Activated naive CD8-positive, alpha-beta T cell (primary cell): Measurements from ENCODE around the gene UHRF1.

Experiments
- H3K27ac Mint-ChIP-seq: one replicate; pipeline ENCODE4 v1.8.0; 2021; ENCODE audit warnings: mixed read lengths
- H3K27me3 Mint-ChIP-seq: one replicate; pipeline ENCODE4 v1.8.0; 2021; ENCODE audit warnings: mixed read lengths
- H3K36me3 Mint-ChIP-seq: one replicate; pipeline ENCODE4 v1.8.0; 2021; ENCODE audit warnings: mixed read lengths
- H3K4me1 Mint-ChIP-seq: one replicate; pipeline ENCODE4 v1.8.0; 2021; ENCODE audit warnings: low read depth, mixed read lengths
- H3K4me3 Mint-ChIP-seq: one replicate; pipeline ENCODE4 v1.8.0; 2021; ENCODE audit warnings: mild to moderate bottlenecking, mixed read lengths
- H3K9me3 Mint-ChIP-seq: one replicate; pipeline ENCODE4 v1.8.0; 2021; ENCODE audit warnings: low read depth, mixed read lengths

UHRF1 gene

DNA sequence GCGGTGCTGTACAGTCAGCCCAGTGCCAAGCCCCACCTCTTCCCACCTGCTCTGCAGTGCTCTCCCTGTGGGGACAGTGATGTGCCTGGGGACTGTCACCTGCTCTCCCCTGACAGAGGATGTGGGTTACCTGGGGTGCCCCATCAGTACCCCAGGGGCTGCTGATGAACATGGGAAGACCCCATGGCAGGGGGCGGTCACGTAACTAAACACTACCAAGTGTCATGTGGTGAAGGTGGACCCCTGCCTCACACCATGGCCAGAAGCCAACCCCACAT, 72.3 kb downstream of the UHRF1 start:
- Mint-ChIP-seq H3K4me3 (no peak overlapping the region), H3K27me3 (no peaks in the 10 kb centered on the region), H3K27ac (no peak overlapping the region), H3K36me3 (no peaks in the 10 kb centered on the region), H3K9me3 (no peaks in the 10 kb centered on the region), H3K4me1 (peaks cover 14% of the 10 kb centered on the region)

DNA sequence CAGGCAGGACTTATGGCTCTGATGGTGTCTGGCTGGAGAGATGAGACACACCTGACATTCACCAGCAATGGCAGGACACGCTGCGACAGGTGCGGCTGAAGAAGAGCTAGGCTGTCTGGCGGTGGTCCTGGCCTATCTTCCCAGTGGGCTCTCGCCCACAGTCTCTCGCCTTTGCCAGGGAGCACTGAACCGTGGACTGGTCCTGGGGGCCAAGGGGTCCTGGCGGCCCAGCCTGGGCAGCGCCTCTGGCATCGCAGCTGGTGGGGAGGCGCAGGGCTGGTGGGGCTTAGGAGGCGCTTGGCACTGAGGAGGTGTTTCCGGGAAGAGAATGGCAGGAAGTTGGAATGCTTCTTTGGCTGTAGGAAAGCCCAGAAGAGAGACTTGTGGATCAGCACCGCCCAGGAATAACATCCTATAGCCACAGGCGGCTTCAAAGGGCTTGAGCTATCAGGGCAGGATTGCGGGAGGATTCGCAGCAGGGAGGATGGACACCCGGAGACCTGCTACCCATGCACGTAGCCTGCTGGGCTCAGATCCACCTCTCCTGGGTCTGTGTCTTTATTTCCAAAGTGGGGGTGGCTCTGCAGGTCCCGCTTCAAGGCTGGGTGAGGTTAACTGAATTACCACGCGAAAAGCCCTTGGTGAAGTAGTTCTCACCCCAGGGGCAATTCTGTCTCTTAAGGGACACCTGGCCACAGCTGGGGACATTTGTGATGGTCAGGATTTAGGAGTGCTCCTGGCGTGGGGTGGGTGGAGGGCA, 74.2 kb downstream of the UHRF1 start:
- Mint-ChIP-seq H3K4me1 (peaks cover 16% of the 10 kb centered on the region), H3K36me3 (no peaks in the 10 kb centered on the region)

DNA sequence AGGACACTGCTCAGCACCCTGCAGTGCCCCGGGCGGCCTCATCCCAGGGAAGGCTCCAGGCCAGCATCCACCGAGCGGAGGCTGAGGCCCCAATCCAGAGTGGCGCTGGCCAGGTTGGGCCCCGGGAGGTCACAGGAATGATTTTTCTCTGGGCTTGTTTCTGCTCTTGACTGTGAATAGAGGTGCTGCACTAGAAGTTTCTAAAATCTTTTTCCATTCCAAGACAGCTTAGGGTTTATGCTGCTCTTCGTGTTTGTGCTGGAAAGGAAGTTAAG, 74.7 kb downstream of the UHRF1 start:
- peaks cover 16% of the 10 kb centered on the region for H3K4me1 Mint-ChIP-seq
- no peaks in the 10 kb centered on the region for H3K36me3 Mint-ChIP-seq
- no peaks in the 10 kb centered on the region for H3K9me3 Mint-ChIP-seq
- H3K4me3 Mint-ChIP-seq: no peak overlapping the region
- H3K27me3 Mint-ChIP-seq: no peaks in the 10 kb centered on the region
- H3K27ac Mint-ChIP-seq: no peak overlapping the region

More for the DNA sequence above, 74.2 kb downstream of the UHRF1 start:
- Mint-ChIP-seq H3K27ac (no peak overlapping the region), H3K9me3 (no peaks in the 10 kb centered on the region), H3K27me3 (no peaks in the 10 kb centered on the region), H3K4me3 (no peak overlapping the region)

DNA sequence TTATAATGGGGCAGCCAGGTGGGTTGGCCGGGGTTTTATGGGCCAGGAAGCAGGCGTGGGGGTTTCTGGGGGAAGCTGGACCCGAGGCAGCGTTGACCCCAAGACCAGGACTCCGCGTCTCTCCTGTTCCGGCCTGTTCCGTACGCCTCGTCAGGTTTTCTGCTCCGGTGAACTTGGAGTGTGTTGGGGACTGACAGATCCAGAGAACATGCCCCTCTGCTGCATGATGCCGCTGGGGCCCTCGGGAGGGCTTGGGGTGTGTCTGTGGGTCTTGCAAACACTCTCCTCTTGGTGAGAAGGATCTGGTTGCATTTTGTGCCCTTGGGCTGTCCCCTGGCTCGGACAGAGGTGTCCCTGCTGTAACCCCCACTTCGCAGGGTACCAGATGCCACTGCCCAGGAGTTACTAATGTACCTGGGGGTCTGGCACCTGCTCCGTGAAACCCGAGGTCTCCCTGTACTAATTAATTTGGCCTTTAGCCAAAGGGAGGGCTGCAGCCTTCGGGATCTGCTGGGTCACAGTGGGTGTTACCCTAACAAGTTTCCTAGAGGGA, 75.2 kb downstream of the UHRF1 start:
- no peaks in the 10 kb centered on the region for H3K36me3 Mint-ChIP-seq
- H3K4me3 Mint-ChIP-seq: no peak overlapping the region
- no peaks in the 10 kb centered on the region for H3K27me3 Mint-ChIP-seq
- peaks cover 12% of the 10 kb centered on the region for H3K4me1 Mint-ChIP-seq
- H3K9me3 Mint-ChIP-seq: no peaks in the 10 kb centered on the region
- no peak overlapping the region for H3K27ac Mint-ChIP-seq

DNA sequence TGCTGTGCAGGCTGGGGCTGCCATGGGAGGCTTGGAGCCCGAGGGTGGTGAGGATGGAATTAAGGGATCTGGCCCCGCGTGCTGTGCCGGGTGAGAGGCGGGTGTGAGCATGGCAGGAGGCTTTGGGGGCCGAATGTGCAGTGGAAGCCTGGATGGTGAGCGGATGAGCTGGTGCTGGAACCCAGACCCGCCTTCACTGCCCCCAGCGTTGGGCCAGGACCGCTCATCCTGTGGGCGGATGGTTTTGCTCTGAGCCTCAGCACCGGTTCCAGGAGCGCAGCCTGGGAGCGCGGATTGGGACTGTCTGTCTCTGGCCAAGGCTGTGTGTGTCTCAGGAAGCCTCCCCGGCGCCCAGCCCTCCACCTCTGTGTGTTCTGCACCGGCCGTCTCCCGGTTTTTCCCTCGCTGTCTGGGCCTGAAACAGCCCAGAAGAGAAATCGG, 76.3 kb downstream of the UHRF1 start:
- Mint-ChIP-seq H3K4me3 (no peak overlapping the region), H3K36me3 (no peaks in the 10 kb centered on the region), H3K4me1 (peaks cover 13% of the 10 kb centered on the region), H3K27ac (no peak overlapping the region), H3K27me3 (no peaks in the 10 kb centered on the region), H3K9me3 (no peaks in the 10 kb centered on the region)

DNA sequence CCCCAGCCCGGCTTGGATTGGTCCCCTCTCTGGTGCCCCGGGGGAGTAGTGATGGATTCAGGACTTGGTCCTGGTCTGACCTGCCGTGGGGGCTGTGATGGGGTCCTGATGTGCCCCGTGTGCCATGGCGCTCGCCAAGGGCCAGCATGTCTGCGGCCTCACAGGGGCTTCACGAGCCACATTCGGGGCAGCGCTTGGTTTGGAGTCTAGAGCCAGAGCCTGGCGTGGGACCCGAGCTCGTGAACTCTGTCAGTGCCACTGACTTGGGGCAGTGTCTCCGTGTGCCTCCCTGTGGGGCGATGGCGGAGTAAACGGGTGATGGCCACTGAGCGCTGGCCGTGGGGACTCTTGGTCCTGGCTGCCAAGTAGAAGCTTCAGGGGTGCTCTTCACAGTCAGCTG, 76.8 kb downstream of the UHRF1 start:
- Mint-ChIP-seq H3K9me3 (no peaks in the 10 kb centered on the region), H3K27me3 (no peaks in the 10 kb centered on the region), H3K4me1 (peaks cover 12% of the 10 kb centered on the region), H3K4me3 (no peak overlapping the region), H3K36me3 (no peaks in the 10 kb centered on the region), H3K27ac (no peak overlapping the region)

DNA sequence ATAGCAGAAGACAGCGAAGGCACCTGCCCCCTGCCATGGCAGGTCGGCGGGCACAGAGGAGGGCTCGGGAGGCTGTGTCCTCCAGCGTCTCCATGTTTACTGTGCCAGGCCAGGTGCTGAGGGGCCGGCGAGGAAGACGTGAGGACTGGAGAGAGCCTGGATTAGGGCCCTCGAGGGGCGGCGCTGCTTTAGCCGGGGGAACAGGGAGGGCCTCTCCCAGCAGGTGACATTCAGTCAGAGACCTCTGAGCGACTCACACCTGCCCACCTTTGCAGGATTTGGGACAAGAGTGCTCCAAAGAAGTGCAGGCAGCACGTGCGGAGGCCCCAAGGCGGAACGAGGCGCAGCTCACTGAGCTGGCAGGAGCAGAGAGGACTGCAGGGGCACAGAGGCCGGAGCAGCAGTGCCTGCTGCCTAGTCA, 77.2 kb downstream of the UHRF1 start:
- Mint-ChIP-seq H3K4me1 (peaks cover 12% of the 10 kb centered on the region), H3K4me3 (no peak overlapping the region), H3K9me3 (no peaks in the 10 kb centered on the region), H3K27ac (no peak overlapping the region), H3K27me3 (no peaks in the 10 kb centered on the region), H3K36me3 (no peaks in the 10 kb centered on the region)

DNA sequence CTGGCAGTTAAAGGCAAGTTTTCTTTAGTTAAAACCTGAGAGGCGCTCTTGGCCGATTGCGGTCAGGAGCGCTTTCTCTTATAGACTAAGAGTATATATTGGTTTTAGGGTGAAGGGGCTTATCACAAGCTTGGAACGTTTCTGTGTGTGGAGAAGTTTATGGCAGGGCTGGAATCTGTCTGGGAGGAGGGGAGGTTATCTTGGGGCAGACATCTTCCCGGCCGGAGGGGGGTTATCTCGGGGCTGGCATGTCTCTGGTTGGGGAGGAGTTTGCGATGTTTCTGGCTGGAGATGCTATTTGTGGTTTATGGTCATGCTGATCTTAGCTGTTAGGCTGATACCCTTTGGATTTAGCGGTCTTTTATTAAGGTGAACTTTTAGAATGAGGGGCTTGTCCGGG, 78.0 kb downstream of the UHRF1 start:
- peaks cover 2% of the 10 kb centered on the region for H3K36me3 Mint-ChIP-seq
- H3K9me3 Mint-ChIP-seq: no peaks in the 10 kb centered on the region
- no peak overlapping the region for H3K27ac Mint-ChIP-seq
- peaks cover 13% of the 10 kb centered on the region for H3K4me1 Mint-ChIP-seq
- H3K27me3 Mint-ChIP-seq: no peaks in the 10 kb centered on the region
- no peak overlapping the region for H3K4me3 Mint-ChIP-seq

DNA sequence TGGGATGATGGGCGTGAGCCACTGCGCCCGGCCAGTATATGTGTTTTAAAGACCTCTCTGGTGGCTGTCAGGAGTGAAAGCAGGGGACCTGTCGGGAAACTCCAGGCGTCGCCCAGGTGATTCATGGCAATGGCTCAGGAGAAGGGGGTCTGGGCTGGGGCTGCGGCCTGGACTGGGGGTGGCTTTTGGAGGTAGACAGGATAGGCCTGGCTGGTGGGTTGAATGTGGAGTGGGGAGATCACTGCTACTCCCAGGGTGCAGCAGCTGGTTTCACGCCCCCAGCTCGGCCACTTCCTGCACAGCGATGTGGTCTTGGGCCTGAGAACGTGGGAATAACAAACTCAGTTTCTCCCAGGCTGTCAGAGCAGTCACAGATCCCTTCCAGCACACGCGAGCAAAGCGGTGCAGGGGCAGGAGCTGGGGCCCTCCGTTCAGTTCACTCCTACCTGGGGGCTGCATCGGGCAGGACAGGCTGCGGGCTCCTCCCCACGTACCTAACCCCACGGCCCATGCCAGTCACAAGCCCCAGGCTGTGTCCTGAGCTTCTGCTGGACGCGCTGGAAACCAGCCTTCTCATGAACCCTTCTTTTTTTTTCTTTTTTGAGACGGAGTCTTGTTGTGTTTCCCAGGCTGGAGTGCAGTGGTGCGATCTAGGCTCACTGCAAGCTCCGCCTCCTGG, 78.5 kb downstream of the UHRF1 start:
- no peak overlapping the region for H3K27ac Mint-ChIP-seq
- no peaks in the 10 kb centered on the region for H3K27me3 Mint-ChIP-seq
- H3K36me3 Mint-ChIP-seq: peaks cover 5% of the 10 kb centered on the region
- peaks cover 15% of the 10 kb centered on the region for H3K4me1 Mint-ChIP-seq
- no peak overlapping the region for H3K4me3 Mint-ChIP-seq
- H3K9me3 Mint-ChIP-seq: peaks cover 3% of the 10 kb centered on the region

DNA sequence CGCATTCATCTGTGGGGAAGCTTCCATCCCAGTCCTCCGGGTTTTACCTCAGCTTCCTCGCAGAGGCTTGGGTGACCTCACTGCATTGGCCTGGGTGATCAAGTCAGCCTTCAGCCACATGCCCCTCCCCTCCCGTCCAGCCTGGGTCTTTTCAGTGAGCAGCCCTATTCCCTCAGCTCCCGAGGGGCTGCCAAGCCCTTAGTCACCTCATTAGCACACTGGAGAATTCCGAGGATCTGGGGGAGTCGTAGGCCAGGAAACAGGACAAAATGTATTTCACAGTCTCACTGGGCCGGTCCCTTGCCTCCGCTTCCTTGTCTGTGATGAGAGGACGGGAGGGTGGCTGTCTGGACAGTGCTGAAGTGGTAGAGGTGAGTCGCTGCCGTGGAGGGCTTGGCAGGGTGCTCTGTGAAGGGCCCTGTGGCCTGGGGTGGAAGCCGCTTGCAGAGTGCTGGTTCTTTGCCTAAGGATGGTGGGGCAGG, 79.5 kb downstream of the UHRF1 start:
- H3K27ac Mint-ChIP-seq: no peak overlapping the region
- no peak overlapping the region for H3K4me3 Mint-ChIP-seq
- H3K27me3 Mint-ChIP-seq: no peaks in the 10 kb centered on the region
- peaks cover 3% of the 10 kb centered on the region for H3K9me3 Mint-ChIP-seq
- peaks cover 10% of the 10 kb centered on the region for H3K36me3 Mint-ChIP-seq
- H3K4me1 Mint-ChIP-seq: peaks cover 20% of the 10 kb centered on the region

DNA sequence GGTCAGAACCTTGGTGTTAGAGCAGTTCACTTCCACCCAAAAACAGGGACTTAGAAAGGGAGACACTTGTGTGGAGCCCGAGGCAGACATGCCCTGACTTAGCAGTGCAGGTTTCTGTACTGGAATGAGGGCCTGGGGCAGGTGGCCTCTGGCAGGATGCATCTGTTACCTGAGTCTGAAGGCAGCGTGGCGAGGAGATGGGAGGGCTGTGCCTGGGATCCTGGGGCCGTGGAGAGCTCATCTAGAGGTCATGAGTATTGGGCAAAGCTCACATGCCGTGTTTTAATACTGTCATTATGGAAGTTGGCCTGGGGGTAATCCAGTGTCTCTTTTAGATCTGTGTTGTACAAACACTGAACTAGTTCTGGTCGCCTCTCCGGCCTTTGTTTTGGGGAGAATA, 81.0 kb downstream of the UHRF1 start:
- Mint-ChIP-seq H3K27ac (no peak overlapping the region), H3K9me3 (peaks cover 3% of the 10 kb centered on the region), H3K36me3 (peaks cover 10% of the 10 kb centered on the region), H3K4me1 (peaks cover 18% of the 10 kb centered on the region), H3K4me3 (no peak overlapping the region), H3K27me3 (no peaks in the 10 kb centered on the region)

DNA sequence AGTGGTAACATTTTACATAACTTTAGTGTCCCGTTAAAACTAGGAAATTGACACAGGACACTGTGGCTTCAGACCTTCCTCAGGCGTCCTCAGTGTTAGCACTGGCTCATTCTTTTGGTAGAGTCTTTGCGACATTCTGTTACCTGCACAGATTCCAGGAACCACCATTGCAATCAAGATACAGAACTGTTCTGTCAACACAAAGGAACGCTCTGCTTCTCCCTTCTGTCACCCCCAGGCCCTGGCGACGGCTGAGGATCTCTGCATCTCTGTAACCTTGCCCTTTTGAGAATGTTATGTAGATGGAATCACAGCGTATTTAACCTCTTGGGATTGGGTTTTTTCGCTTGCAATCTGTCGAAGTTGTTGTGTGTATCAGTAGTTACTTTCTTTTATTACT, 82.2 kb downstream of the UHRF1 start:
- H3K27ac Mint-ChIP-seq: no peak overlapping the region
- H3K36me3 Mint-ChIP-seq: peaks cover 10% of the 10 kb centered on the region
- H3K4me1 Mint-ChIP-seq: peaks cover 17% of the 10 kb centered on the region
- H3K4me3 Mint-ChIP-seq: no peak overlapping the region
- peaks cover 3% of the 10 kb centered on the region for H3K9me3 Mint-ChIP-seq
- no peaks in the 10 kb centered on the region for H3K27me3 Mint-ChIP-seq

DNA sequence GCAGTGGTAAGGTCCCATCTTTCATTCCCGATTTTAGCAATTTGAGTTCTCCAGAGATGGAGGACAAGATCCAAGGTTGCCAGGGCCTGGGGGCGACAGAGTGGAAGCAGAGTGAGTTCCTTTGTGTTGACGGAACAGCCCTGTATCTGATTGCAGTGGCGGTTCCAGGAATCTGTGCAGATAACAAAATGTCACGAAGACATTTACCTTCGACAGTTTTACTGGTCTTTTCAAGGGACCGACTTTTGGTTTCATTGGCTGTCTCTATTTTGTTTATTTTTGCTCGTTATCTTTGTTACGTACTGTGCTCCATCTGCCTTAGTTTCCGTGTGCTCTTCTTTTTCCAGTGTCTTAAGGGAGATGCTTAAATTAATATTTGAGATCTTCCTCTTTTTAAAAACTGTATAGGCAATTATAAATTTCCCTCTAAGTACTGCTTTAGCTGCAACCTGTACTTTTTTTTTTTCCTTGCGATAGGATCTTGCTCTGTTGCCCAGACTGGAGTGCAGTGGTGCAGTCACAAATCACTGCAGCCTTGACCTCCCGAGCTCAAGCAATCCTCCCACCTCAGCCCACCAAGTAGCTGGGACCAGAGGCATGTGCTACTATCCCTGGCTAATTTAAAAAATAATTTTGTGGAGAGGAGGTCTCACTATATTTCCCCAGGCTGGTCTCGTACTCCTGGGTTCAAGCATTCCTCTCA, 82.8 kb downstream of the UHRF1 start:
- peaks cover 10% of the 10 kb centered on the region for H3K36me3 Mint-ChIP-seq
- H3K27me3 Mint-ChIP-seq: no peaks in the 10 kb centered on the region
- H3K4me1 Mint-ChIP-seq: peaks cover 16% of the 10 kb centered on the region
- peaks cover 3% of the 10 kb centered on the region for H3K9me3 Mint-ChIP-seq
- no peak overlapping the region for H3K4me3 Mint-ChIP-seq
- H3K27ac Mint-ChIP-seq: no peak overlapping the region

DNA sequence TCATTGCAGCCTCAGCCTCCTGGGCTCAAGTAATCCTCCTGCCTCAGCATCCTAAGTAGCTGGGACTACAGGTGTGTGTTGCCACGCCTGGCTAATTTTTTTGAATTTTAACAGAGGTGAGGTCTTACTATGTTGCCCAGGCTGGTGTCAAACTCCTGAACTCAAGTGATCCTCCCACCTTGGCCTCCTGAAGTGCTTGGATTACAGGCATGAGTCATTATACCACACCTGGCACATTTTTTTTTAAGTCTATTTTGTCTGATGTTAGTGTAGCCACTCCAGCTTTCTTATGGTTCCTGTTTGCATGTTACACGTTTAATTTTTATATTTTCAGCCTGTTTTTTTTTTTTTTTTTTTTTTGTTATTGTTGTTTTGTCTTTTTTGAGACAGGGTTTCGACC, 84.4 kb downstream of the UHRF1 start:
- peaks cover 10% of the 10 kb centered on the region for H3K4me1 Mint-ChIP-seq

DNA sequence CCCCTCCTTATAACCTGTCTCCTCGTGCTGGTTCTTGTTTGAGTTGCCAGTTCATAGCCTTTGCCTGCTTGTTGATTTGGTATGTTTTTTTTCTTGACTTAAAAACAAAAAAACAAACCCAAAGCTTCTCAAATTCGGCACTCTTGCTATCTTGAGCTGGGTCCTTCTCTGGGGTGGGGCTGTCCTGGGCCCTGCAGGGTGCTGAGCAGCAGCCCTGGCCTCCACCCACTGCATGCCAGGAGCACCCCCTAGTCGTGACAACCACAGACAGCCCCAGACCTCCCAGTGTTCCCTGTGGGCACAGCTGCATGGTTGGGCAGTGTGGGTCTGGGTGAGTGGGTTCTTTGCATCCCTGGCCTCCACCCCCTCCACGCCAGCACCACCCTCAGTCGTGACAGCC, 87.4 kb downstream of the UHRF1 start:
- H3K36me3 Mint-ChIP-seq: peaks cover 12% of the 10 kb centered on the region
- no peak overlapping the region for H3K27ac Mint-ChIP-seq
- H3K4me3 Mint-ChIP-seq: no peak overlapping the region
- H3K4me1 Mint-ChIP-seq: peaks cover 14% of the 10 kb centered on the region
- H3K27me3 Mint-ChIP-seq: no peaks in the 10 kb centered on the region
- H3K9me3 Mint-ChIP-seq: peaks cover 3% of the 10 kb centered on the region

More for the DNA sequence above, 84.4 kb downstream of the UHRF1 start:
- Mint-ChIP-seq H3K36me3 (peaks cover 10% of the 10 kb centered on the region), H3K4me3 (no peak overlapping the region), H3K9me3 (peaks cover 3% of the 10 kb centered on the region), H3K27me3 (no peaks in the 10 kb centered on the region), H3K27ac (no peak overlapping the region)
